BE2C (cell line): ENCODE data around the gene CFAP54.

Source experiments
- DNase-seq: peaks from one replicate; pipeline ENCODE4 v3.0.0-alpha.2; 2020
- H3K27me3 ChIP-seq: fragments of 250-450 bp; sonication (Bioruptor Pico); 2 replicates; pipeline ENCODE4 v1.5.1; 2020; ENCODE audit warnings: mild to moderate bottlenecking
- H3K36me3 ChIP-seq: fragments of 250-450 bp; sonication (Bioruptor Pico); 2 replicates; pipeline ENCODE4 v1.5.1; 2020; ENCODE audit warnings: mild to moderate bottlenecking
- H3K4me1 ChIP-seq: fragments of 250-450 bp; sonication (Bioruptor Pico); 2 replicates; pipeline ENCODE4 v1.5.1; 2020
- H3K4me3 ChIP-seq: 2 replicates; pipeline ENCODE4 v1.5.1; 2011; ENCODE audit warnings: low read depth, low read length
- H3K9me3 ChIP-seq: fragments of 250-450 bp; sonication (Bioruptor Pico); 2 replicates; pipeline ENCODE4 v1.5.1; 2020
- CTCF ChIP-seq: IDR thresholded peaks from 2 replicates; pipeline ENCODE4 v1.5.1; 2012; ENCODE audit warnings: mild to moderate bottlenecking, low read depth, low read length

The CFAP54 gene

GRCh38 chr12:96526110-96526509, 36.7 kb downstream of the CFAP54 start:
- H3K36me3 ChIP-seq: no peaks in the 10 kb centered on the region
- no peak for DNase-seq
- no peak overlapping the region for H3K4me3 ChIP-seq
- H3K27me3 ChIP-seq: peaks cover 7% of the 10 kb centered on the region; the same call in 1 of the 2 replicates
- TF ChIP-seq CTCF: no peak
- H3K4me1 ChIP-seq: no peaks in the 10 kb centered on the region
- H3K9me3 ChIP-seq: no peaks in the 10 kb centered on the region

- no peak overlapping the region for H3K4me3 ChIP-seq
- no peak for TF ChIP-seq CTCF
Measured at GRCh38 chr12:96529912-96530311, 40.5 kb downstream of the CFAP54 start.

GRCh38 chr12:96534339-96534738, 45.0 kb downstream of the CFAP54 start:
- Histone ChIP-seq H3K27me3 (0 out of 2 replicates have a peak, but pooled peaks cover 4% of the 10 kb centered on the region), H3K9me3 (no peaks in the 10 kb centered on the region), H3K4me3 (no peak overlapping the region), H3K36me3 (no peaks in the 10 kb centered on the region), H3K4me1 (no peaks in the 10 kb centered on the region)
- TF ChIP-seq CTCF: no peak
- DNase-seq: no peak

More at GRCh38 chr12:96529912-96530311, 40.5 kb downstream of the CFAP54 start:
- peaks cover 7% of the 10 kb centered on the region; the same call in 1 of the 2 replicates for H3K27me3 ChIP-seq
- H3K36me3 ChIP-seq: no peaks in the 10 kb centered on the region
- H3K9me3 ChIP-seq: no peaks in the 10 kb centered on the region
- no peak for DNase-seq
- no peaks in the 10 kb centered on the region for H3K4me1 ChIP-seq

- no peaks in the 10 kb centered on the region for H3K9me3 ChIP-seq
- H3K4me3 ChIP-seq: no peak overlapping the region
- no peaks in the 10 kb centered on the region for H3K4me1 ChIP-seq
- DNase-seq: no peak
- no peaks in the 10 kb centered on the region for H3K36me3 ChIP-seq
- no peaks in the 10 kb centered on the region; the same call in 1 of the 2 replicates for H3K27me3 ChIP-seq
- TF ChIP-seq CTCF: no peak
Measured at GRCh38 chr12:96548384-96548783, 59.0 kb downstream of the CFAP54 start.

GRCh38 chr12:96549341-96549740, 60.0 kb downstream of the CFAP54 start:
- Histone ChIP-seq H3K4me1 (no peaks in the 10 kb centered on the region), H3K9me3 (no peaks in the 10 kb centered on the region), H3K4me3 (no peak overlapping the region), H3K27me3 (no peaks in the 10 kb centered on the region; the same call in 1 of the 2 replicates), H3K36me3 (no peaks in the 10 kb centered on the region)
- TF ChIP-seq CTCF: no peak
- DNase-seq: no peak

- no peaks in the 10 kb centered on the region for H3K9me3 ChIP-seq
- no peaks in the 10 kb centered on the region for H3K36me3 ChIP-seq
- DNase-seq: no peak
- H3K4me1 ChIP-seq: no peaks in the 10 kb centered on the region
- no peaks in the 10 kb centered on the region; the same call in 1 of the 2 replicates for H3K27me3 ChIP-seq
- H3K4me3 ChIP-seq: no peak overlapping the region
- TF ChIP-seq CTCF: no peak
Measured at GRCh38 chr12:96570579-96570978, 81.2 kb downstream of the CFAP54 start.
